ENCODE measurements around the gene GPN3. TPM values are rescaled to one million over a fixed set of nuclear protein-coding genes. Genes with fewer than 3 reads are reported as not detected.
"Not testable (repeated sequence)": the region's sequence is repeated elsewhere in the genome, so short reads cannot be mapped to it uniquely, and the experiment has no call there.

The GPN3 gene
- total and polyA plus RNA-seq, 2 of the 8 experiments (the other 6 are each of a cell fraction or from before 2014, with no cell fraction given), result 49.7 to 52.9 TPM

GRCh38 chr12:110417113-110417512, 50.9 kb downstream of the GPN3 start:
- CTCF ChIA-PET (ENCODE audit: partially characterized antibody), result interaction anchor here (2.4 kb wide), 1 partner anchor 14 kb away, joined by 13 read pairs; no protein-coding TSS in a partner anchor

GRCh38 chr12:110410086-110410485, 58.0 kb downstream of the GPN3 start:
- H3K14ac ChIP-seq (ENCODE audit: insufficient read length); H4K5ac ChIP-seq (ENCODE audit: insufficient read length, low read depth, low read length); H2BK20ac ChIP-seq (ENCODE audit: low read length); H3K36me3 ChIP-seq (ENCODE audit: control insufficient read depth in 2 of 4, insufficient read depth in 4 of 4, low read length in 3 of 4); H3K9ac ChIP-seq (replicated peaks in 1 of 4; ENCODE audit: extremely low read depth in 1 of 4, low read depth in 3 of 4, low read length in 3 of 4); H3K4ac ChIP-seq (replicated peaks; ENCODE audit: insufficient read length, low read depth, low read length); H2BK5ac ChIP-seq (ENCODE audit: low read depth, low read length); H2AK5ac ChIP-seq (ENCODE audit: low read depth, low read length); H3K9me3 ChIP-seq (ENCODE audit: insufficient read depth in 2 of 2, low read depth in 1 of 2, low read length in 1 of 2); H3K23me2 ChIP-seq (ENCODE audit: low read depth, low read length); H4K91ac ChIP-seq (replicated peaks; ENCODE audit: insufficient read length, low read length); H3K27ac ChIP-seq (ENCODE audit: low read depth, low read length); H4K8ac ChIP-seq (ENCODE audit: extremely low read depth, insufficient read depth, low read length); H3K56ac ChIP-seq (replicated peaks; ENCODE audit: insufficient read length, low read depth, low read length); H3K4me2 ChIP-seq (ENCODE audit: insufficient read depth in 1 of 2, low read depth in 2 of 2, low read length in 2 of 2); H3K4me1 ChIP-seq (replicated peaks in 1 of 4; ENCODE audit: control insufficient read depth in 3 of 4, insufficient read depth in 4 of 4, low read length in 3 of 4); H2BK120ac ChIP-seq (replicated peaks; ENCODE audit: low read depth, low read length); H3K18ac ChIP-seq (ENCODE audit: extremely low read depth, low read length); H2AFZ ChIP-seq (ENCODE audit: low read length); H3K79me2 ChIP-seq (ENCODE audit: control insufficient read depth in 1 of 2, insufficient read depth in 2 of 2, low read length in 2 of 2); H3K23ac ChIP-seq (ENCODE audit: insufficient read length); FAIRE-seq; DNase-seq (ENCODE audit: low read depth in 1 of 2, low spot score in 2 of 2); H2BK15ac ChIP-seq (ENCODE audit: low read length); CTCF ChIA-PET (ENCODE audit: partially characterized antibody); H3K4me3 ChIP-seq (ENCODE audit: extremely low read depth in 1 of 4, insufficient read depth in 2 of 4, low read depth in 3 of 4, low read length in 4 of 4); H3K27me3 ChIP-seq (replicated peaks in 1 of 4; ENCODE audit: control insufficient read depth in 3 of 4, extremely low read depth in 1 of 4, insufficient read depth in 3 of 4, low read length in 3 of 4); H4K20me1 ChIP-seq (replicated peaks in 1 of 2; ENCODE audit: control insufficient read depth in 1 of 2, insufficient read depth in 2 of 2, low read length in 2 of 2); H3K79me1 ChIP-seq (ENCODE audit: low read depth, low read length); H2BK12ac ChIP-seq (ENCODE audit: low read depth, low read length): not testable (repeated sequence)
- POLR2A ChIA-PET (ENCODE audit: partially characterized antibody), result interaction anchor here (0.6 kb wide), 1 partner anchor 33 kb away, joined by 3 read pairs; no protein-coding TSS in a partner anchor
- 94% methylated on average over 6 of the region's 6 CpGs; no CpG with 5 or more reads in 1 of the 2 experiments for WGBS, 2 experiments (ENCODE audit: extremely low coverage in 1 of 2, insufficient coverage in 1 of 2, insufficient read length in 1 of 2, insufficient replicate concordance in 2 of 2, low coverage in 1 of 2, low lambda C conversion rate in 2 of 2, missing lambda C conversion rate in 1 of 2)

More at GRCh38 chr12:110417113-110417512, 50.9 kb downstream of the GPN3 start:
- not testable (repeated sequence) for H3K36me3 ChIP-seq (ENCODE audit: control insufficient read depth in 2 of 4, insufficient read depth in 4 of 4, low read length in 3 of 4); H3K14ac ChIP-seq (ENCODE audit: insufficient read length); H3K4me2 ChIP-seq (ENCODE audit: insufficient read depth in 1 of 2, low read depth in 2 of 2, low read length in 2 of 2); H3K4me3 ChIP-seq (ENCODE audit: extremely low read depth in 1 of 4, insufficient read depth in 2 of 4, low read depth in 3 of 4, low read length in 4 of 4); H3K27ac ChIP-seq (ENCODE audit: low read depth, low read length); H2BK12ac ChIP-seq (ENCODE audit: low read depth, low read length); H4K5ac ChIP-seq (ENCODE audit: insufficient read length, low read depth, low read length); H3K79me2 ChIP-seq (ENCODE audit: control insufficient read depth in 1 of 2, insufficient read depth in 2 of 2, low read length in 2 of 2); H4K20me1 ChIP-seq (replicated peaks in 1 of 2; ENCODE audit: control insufficient read depth in 1 of 2, insufficient read depth in 2 of 2, low read length in 2 of 2); H2BK15ac ChIP-seq (ENCODE audit: low read length); FAIRE-seq; H4K91ac ChIP-seq (replicated peaks; ENCODE audit: insufficient read length, low read length); H3K9ac ChIP-seq (replicated peaks in 1 of 4; ENCODE audit: extremely low read depth in 1 of 4, low read depth in 3 of 4, low read length in 3 of 4); H3K4me1 ChIP-seq (replicated peaks in 1 of 4; ENCODE audit: control insufficient read depth in 3 of 4, insufficient read depth in 4 of 4, low read length in 3 of 4); H2BK20ac ChIP-seq (ENCODE audit: low read length); H3K18ac ChIP-seq (ENCODE audit: extremely low read depth, low read length); H4K8ac ChIP-seq (ENCODE audit: extremely low read depth, insufficient read depth, low read length); H3K27me3 ChIP-seq (replicated peaks in 1 of 4; ENCODE audit: control insufficient read depth in 3 of 4, extremely low read depth in 1 of 4, insufficient read depth in 3 of 4, low read length in 3 of 4); H2AK5ac ChIP-seq (ENCODE audit: low read depth, low read length); DNase-seq (ENCODE audit: low read depth in 1 of 2, low spot score in 2 of 2); H3K23ac ChIP-seq (ENCODE audit: insufficient read length); H3K23me2 ChIP-seq (ENCODE audit: low read depth, low read length); H2BK5ac ChIP-seq (ENCODE audit: low read depth, low read length); H3K56ac ChIP-seq (replicated peaks; ENCODE audit: insufficient read length, low read depth, low read length); H3K79me1 ChIP-seq (ENCODE audit: low read depth, low read length); H3K9me3 ChIP-seq (ENCODE audit: insufficient read depth in 2 of 2, low read depth in 1 of 2, low read length in 1 of 2); H2BK120ac ChIP-seq (replicated peaks; ENCODE audit: low read depth, low read length); H2AFZ ChIP-seq (ENCODE audit: low read length); H3K4ac ChIP-seq (replicated peaks; ENCODE audit: insufficient read length, low read depth, low read length)
- POLR2A ChIA-PET (ENCODE audit: partially characterized antibody), result interaction anchor here (1.2 kb wide), 1 partner anchor 14 kb away, joined by 4 read pairs; the partner anchor contains the start of gene ANAPC7
- WGBS, 2 experiments (ENCODE audit: extremely low coverage in 1 of 2, insufficient coverage in 1 of 2, insufficient read length in 1 of 2, insufficient replicate concordance in 2 of 2, low coverage in 1 of 2, low lambda C conversion rate in 2 of 2, missing lambda C conversion rate in 1 of 2), result 85% methylated on average over 3 of the region's 3 CpGs; no CpG with 5 or more reads in 1 of the 2 experiments

Data from H1 (cell line).